Loucy (cell line): ENCODE data around the gene IAH1.

Source experiments
- CTCF ChIP-seq: fragments of 200-600 bp; sonication (generic); conservative IDR thresholded peaks from 2 replicates; pipeline ENCODE4 v1.5.1; 2014; ENCODE audit warnings: mild to moderate bottlenecking, antibody characterized with exemption, low read length
- EZH2phosphoT487 ChIP-seq: fragments of 200-600 bp; IDR thresholded peaks from 2 replicates; pipeline ENCODE4 v1.6.1; 2018; ENCODE audit warnings: antibody characterized with exemption, mild to moderate bottlenecking, moderate library complexity, borderline replicate concordance

- TF ChIP-seq CTCF (no peak), EZH2phosphoT487 (no peak)
Measured at GRCh38 chr2:9461079-9461478, 13.3 kb upstream of the IAH1 start.
